Memory B cell (primary cell): Measurements from ENCODE around the gene USP5.
"Not testable (repeated sequence)": the region's sequence is repeated elsewhere in the genome, so short reads cannot be mapped to it uniquely, and the experiment has no call there.

Experiments used
- ATAC-seq: fragments of 150-1000 bp; cut with Tn5 transposase; 2 replicates; pipeline ENCODE4 v1.10.0; 2021; ENCODE audit warnings: low read depth, mild to moderate bottlenecking, moderate library complexity
- DNase-seq, 2 donors: peaks; one replicate each; pipeline ENCODE4 v3.0.0; 2022; ENCODE audit warnings: low spot score in 2 of 2
- H3K27ac Mint-ChIP-seq: one replicate; pipeline ENCODE4 v1.8.0; 2022; ENCODE audit warnings: mild to moderate bottlenecking, moderate library complexity, mixed read lengths
- H3K27me3 Mint-ChIP-seq: one replicate; pipeline ENCODE4 v1.8.0; 2022; ENCODE audit warnings: mixed read lengths
- H3K36me3 Mint-ChIP-seq: one replicate; pipeline ENCODE4 v1.8.0; 2022; ENCODE audit warnings: mild to moderate bottlenecking, mixed read lengths
- H3K4me1 Mint-ChIP-seq: one replicate; pipeline ENCODE4 v1.8.0; 2022; ENCODE audit warnings: mixed read lengths
- H3K4me3 Mint-ChIP-seq: one replicate; pipeline ENCODE4 v1.8.0; 2022; ENCODE audit warnings: mild to moderate bottlenecking, moderate library complexity, mixed read lengths
- H3K9me3 Mint-ChIP-seq: one replicate; pipeline ENCODE4 v1.8.0; 2022; ENCODE audit warnings: mixed read lengths

The USP5 gene

GRCh38 chr12:6855322-6855721 is 3.4 kb downstream of the USP5 start:
- no peak for ATAC-seq
- H3K27ac Mint-ChIP-seq = no peak overlapping the region
- H3K4me1 Mint-ChIP-seq = peaks cover 16% of the 10 kb centered on the region
- peaks cover 16% of the 10 kb centered on the region for H3K36me3 Mint-ChIP-seq
- H3K9me3 Mint-ChIP-seq = no peaks in the 10 kb centered on the region
- DNase-seq = no peak
- no peak overlapping the region for H3K4me3 Mint-ChIP-seq
- H3K27me3 Mint-ChIP-seq = no peaks in the 10 kb centered on the region

GRCh38 chr12:6858799-6859198 is 6.8 kb downstream of the USP5 start:
- no peaks in the 10 kb centered on the region for H3K27me3 Mint-ChIP-seq
- H3K9me3 Mint-ChIP-seq = no peaks in the 10 kb centered on the region
- peaks cover 6% of the 10 kb centered on the region for H3K4me1 Mint-ChIP-seq
- DNase-seq = no peak
- peaks cover 32% of the 10 kb centered on the region for H3K36me3 Mint-ChIP-seq
- H3K27ac Mint-ChIP-seq = no peak overlapping the region
- no peak overlapping the region for H3K4me3 Mint-ChIP-seq
- ATAC-seq = no peak

GRCh38 chr12:6860116-6860515 is 8.2 kb downstream of the USP5 start:
- Mint-ChIP-seq H3K4me3 (no peak overlapping the region), H3K27me3 (no peaks in the 10 kb centered on the region), H3K36me3 (peaks cover 33% of the 10 kb centered on the region), H3K4me1 (peaks cover 3% of the 10 kb centered on the region), H3K27ac (no peak overlapping the region), H3K9me3 (no peaks in the 10 kb centered on the region)
- ATAC-seq (no peak), DNase-seq (no peak)

GRCh38 chr12:6860942-6861341 is 9.0 kb downstream of the USP5 start:
- peaks cover 30% of the 10 kb centered on the region for H3K36me3 Mint-ChIP-seq
- no peaks in the 10 kb centered on the region for H3K27me3 Mint-ChIP-seq
- DNase-seq (no peak), ATAC-seq (no peak)
- no peaks in the 10 kb centered on the region for H3K9me3 Mint-ChIP-seq
- peaks cover under 1% of the 10 kb centered on the region for H3K4me1 Mint-ChIP-seq
- H3K27ac Mint-ChIP-seq = no peak overlapping the region
- H3K4me3 Mint-ChIP-seq = no peak overlapping the region

- Mint-ChIP-seq H3K4me1 (peaks cover 1% of the 10 kb centered on the region), H3K27ac (no peak overlapping the region), H3K27me3 (no peaks in the 10 kb centered on the region), H3K9me3 (no peaks in the 10 kb centered on the region), H3K4me3 (no peak overlapping the region), H3K36me3 (peaks cover 28% of the 10 kb centered on the region)
- no peak for ATAC-seq
- DNase-seq = no peak
Measured at GRCh38 chr12:6861391-6861790, 9.4 kb downstream of the USP5 start.

- Mint-ChIP-seq H3K9me3 (no peaks in the 10 kb centered on the region), H3K4me1 (peaks cover 5% of the 10 kb centered on the region), H3K4me3 (no peak overlapping the region), H3K36me3 (peaks cover 20% of the 10 kb centered on the region), H3K27ac (no peak overlapping the region), H3K27me3 (no peaks in the 10 kb centered on the region)
- DNase-seq = no peak
- no peak for ATAC-seq
Measured at GRCh38 chr12:6863033-6863432, 11.1 kb downstream of the USP5 start.

- no peak overlapping the region for H3K4me3 Mint-ChIP-seq
- peaks cover 20% of the 10 kb centered on the region for H3K36me3 Mint-ChIP-seq
- no peak for ATAC-seq
- peaks cover 12% of the 10 kb centered on the region for H3K4me1 Mint-ChIP-seq
- H3K27me3 Mint-ChIP-seq = no peaks in the 10 kb centered on the region
- no peak overlapping the region for H3K27ac Mint-ChIP-seq
- no peak for DNase-seq
- no peaks in the 10 kb centered on the region for H3K9me3 Mint-ChIP-seq
Measured at GRCh38 chr12:6863586-6864321, 11.8 kb downstream of the USP5 start.

- not testable (repeated sequence) for H3K4me3 Mint-ChIP-seq, DNase-seq, H3K27me3 Mint-ChIP-seq, H3K27ac Mint-ChIP-seq, H3K9me3 Mint-ChIP-seq, ATAC-seq
- H3K4me1 Mint-ChIP-seq = peaks cover 23% of the 10 kb centered on the region
- peaks cover 23% of the 10 kb centered on the region for H3K36me3 Mint-ChIP-seq
Measured at GRCh38 chr12:6865307-6865706, 13.4 kb downstream of the USP5 start.

DNA sequence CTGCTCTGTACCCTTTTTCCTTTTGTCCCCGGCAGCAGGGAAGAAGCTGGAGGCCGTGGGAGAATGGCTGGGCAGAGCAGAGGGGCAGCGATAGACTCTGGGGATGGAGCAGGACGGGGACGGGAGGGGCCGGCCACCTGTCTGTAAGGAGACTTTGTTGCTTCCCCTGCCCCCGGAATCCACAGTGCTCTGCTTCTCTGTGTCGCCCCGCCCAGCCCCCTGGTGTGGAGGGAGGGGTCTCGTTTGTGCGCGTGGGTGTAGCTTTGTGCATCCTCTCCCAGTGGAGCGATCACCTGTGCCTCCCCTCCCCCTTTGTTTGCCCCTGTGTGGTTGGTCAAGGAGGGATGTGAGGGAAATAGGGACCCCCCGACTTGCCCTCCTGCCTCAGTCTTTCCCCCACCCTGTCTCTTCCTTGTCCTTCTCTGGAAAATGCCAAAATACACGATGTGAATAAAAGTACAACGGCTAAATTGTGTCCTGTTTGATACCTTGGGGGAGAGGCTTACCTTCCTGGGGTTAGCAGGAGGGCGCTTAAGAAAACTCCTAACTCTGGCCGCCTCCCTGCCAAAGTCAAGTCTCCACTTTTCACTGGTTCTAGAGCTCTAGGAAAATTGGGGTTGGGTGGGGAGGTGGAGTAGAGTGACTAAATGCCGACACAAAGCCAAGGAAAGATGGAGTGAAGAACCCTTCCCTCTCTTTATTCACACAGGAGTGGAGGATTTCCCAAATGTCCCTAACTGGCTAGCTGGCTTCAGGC is 14.4 kb downstream of the USP5 start:
- Mint-ChIP-seq H3K36me3 (peaks cover 18% of the 10 kb centered on the region), H3K27me3 (no peaks in the 10 kb centered on the region), H3K27ac (peak overlapping the region; percentile 67), H3K4me3 (peak overlapping the region; percentile 92), H3K4me1 (peaks cover 28% of the 10 kb centered on the region), H3K9me3 (no peaks in the 10 kb centered on the region)
- DNase-seq (no peak), ATAC-seq (no peak)

DNA sequence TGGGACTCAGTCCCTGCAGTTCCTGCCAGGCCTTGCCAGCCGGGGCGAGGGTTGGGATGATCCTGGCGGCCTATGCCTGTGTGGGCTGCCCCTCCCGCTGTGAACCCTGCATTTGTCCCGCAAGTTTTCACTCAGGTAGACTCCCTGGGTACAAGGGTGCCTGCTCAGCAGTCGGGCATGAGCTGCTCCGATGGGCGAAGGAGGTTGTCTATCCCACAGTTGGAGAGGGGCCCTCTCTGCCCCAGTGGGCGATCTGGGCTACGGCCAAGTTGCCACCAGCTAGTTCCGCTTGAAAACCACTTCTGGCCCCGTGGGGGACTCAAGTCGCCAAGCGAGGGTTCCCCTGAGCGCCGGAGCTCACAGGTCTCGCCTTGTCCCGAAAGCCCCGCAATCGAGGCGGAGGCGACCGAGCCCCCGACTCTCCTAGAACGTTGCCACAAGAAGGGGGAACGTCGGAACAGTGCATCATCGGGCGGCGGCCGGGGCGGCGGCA is 15.0 kb downstream of the USP5 start:
- Mint-ChIP-seq H3K27ac (peak overlapping the region; percentile 67), H3K4me3 (peak overlapping the region; percentile 92), H3K36me3 (peaks cover 17% of the 10 kb centered on the region), H3K9me3 (no peaks in the 10 kb centered on the region), H3K4me1 (peaks cover 34% of the 10 kb centered on the region), H3K27me3 (no peaks in the 10 kb centered on the region)
- no peak for DNase-seq
- ATAC-seq = peak; percentile 8

GRCh38 chr12:6867413-6868210 is 15.7 kb downstream of the USP5 start, which contains the start of gene TPI1:
TSS of gene TPI1 (plus strand) at chr12:6867531. CDS start at chr12:6867567, 36 bp downstream.
- H3K9me3 Mint-ChIP-seq = no peaks in the 10 kb centered on the region
- no peaks in the 10 kb centered on the region for H3K27me3 Mint-ChIP-seq
- DNase-seq (peak; percentile 54 to 56), ATAC-seq (peak; percentile 72)
- H3K4me3 Mint-ChIP-seq = peak within 1 kb of the TSS; percentile 92
- peaks cover 40% of the 10 kb centered on the region for H3K4me1 Mint-ChIP-seq
- H3K36me3 Mint-ChIP-seq = peaks cover 12% of the 10 kb centered on the region
- H3K27ac Mint-ChIP-seq = peak within 1 kb of the TSS; percentile 72

GRCh38 chr12:6868211-6869048 is 16.5 kb downstream of the USP5 start:
- ATAC-seq = no peak
- peaks cover 10% of the 10 kb centered on the region for H3K36me3 Mint-ChIP-seq
- DNase-seq = no peak

More at GRCh38 chr12:6868211-6869048, 16.5 kb downstream of the USP5 start:
- Mint-ChIP-seq H3K9me3 (no peaks in the 10 kb centered on the region), H3K4me3 (peak overlapping the region; percentile 88), H3K27ac (peak overlapping the region; percentile 72), H3K4me1 (peaks cover 41% of the 10 kb centered on the region), H3K27me3 (no peaks in the 10 kb centered on the region)
